ENCODE measurements around the gene KCNA5.

Gene KCNA5

GRCh38 chr12:5014269-5014668, 29.4 kb upstream of the KCNA5 start:
- TF ChIP-seq FOXK2 (IDR thresholded peaks at IDR 0.05) = no peak
- no peak for TF ChIP-seq CTBP1 (IDR thresholded peaks at IDR 0.05; ENCODE audit: borderline replicate concordance)
- TF ChIP-seq TARDBP (IDR thresholded peaks at IDR 0.05) = no peak
- no peak for TF ChIP-seq FOXM1 (IDR thresholded peaks at IDR 0.05; ENCODE audit: borderline replicate concordance)
- CTCF ChIA-PET = interaction anchor here (0.8 kb wide), 1 partner anchor 165 kb away, joined by 3 read pairs; no protein-coding TSS in a partner anchor
- POLR2A ChIA-PET = no interaction called here
- no peak for DNase-seq (ENCODE audit: extremely low spot score)

GRCh38 chr12:5015711-5016492, 27.8 kb upstream of the KCNA5 start:
- DNase-seq (ENCODE audit: extremely low spot score) = no peak
- CTCF ChIA-PET = no interaction called here

DNA sequence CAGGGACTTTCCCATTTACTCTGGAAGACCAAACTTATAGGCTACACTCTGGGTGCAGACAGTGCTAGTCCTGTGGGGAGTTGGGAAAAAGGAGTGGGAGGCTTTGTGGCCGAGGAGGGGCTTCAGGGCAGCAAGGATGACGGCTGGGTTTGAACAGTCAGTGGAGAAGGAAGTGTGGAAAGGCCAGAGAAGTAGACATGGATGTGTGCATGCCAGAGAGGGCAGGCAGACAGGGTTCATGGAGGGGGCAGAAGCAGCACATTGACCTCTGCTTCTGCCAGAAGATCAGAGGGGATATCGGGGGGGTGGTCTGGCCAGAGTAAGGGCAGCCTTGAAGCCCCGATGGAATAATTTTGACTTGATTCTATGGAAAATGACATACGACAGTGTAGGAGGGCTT, 27.2 kb upstream of the KCNA5 start:
- POLR2A ChIA-PET = no interaction called here
- CTCF ChIA-PET = no interaction called here
- DNase-seq (ENCODE audit: extremely low spot score) = no peak
- no peak for TF ChIP-seq FOXA1 (IDR thresholded peaks at IDR 0.05)
- TF ChIP-seq ZNF384 (IDR thresholded peaks at IDR 0.05) = no peak
- TF ChIP-seq BHLHE40 (IDR thresholded peaks at IDR 0.05; ENCODE audit: borderline replicate concordance) = no peak
- no peak for TF ChIP-seq PKNOX1 (IDR thresholded peaks at IDR 0.05)
- TF ChIP-seq LEF1 (IDR thresholded peaks at IDR 0.05; ENCODE audit: borderline replicate concordance) = no peak
- no peak for TF ChIP-seq HDGF (IDR thresholded peaks at IDR 0.05; ENCODE audit: borderline replicate concordance)
- no peak for TF ChIP-seq FOXK2 (IDR thresholded peaks at IDR 0.05)
- TF ChIP-seq TARDBP (IDR thresholded peaks at IDR 0.05) = no peak
- TF ChIP-seq ARNT (IDR thresholded peaks at IDR 0.05) = no peak

More at GRCh38 chr12:5015711-5016492, 27.8 kb upstream of the KCNA5 start:
- TF ChIP-seq TARDBP (IDR thresholded peaks at IDR 0.05) (no peak), NFRKB (IDR thresholded peaks at IDR 0.05) (no peak), PKNOX1 (IDR thresholded peaks at IDR 0.05) (no peak), L3MBTL2 (conservative IDR thresholded peaks at IDR 0.05) (no peak), ARNT (IDR thresholded peaks at IDR 0.05) (no peak), BHLHE40 (IDR thresholded peaks at IDR 0.05; ENCODE audit: borderline replicate concordance) (no peak), HDGF (IDR thresholded peaks at IDR 0.05; ENCODE audit: borderline replicate concordance) (no peak), LEF1 (IDR thresholded peaks at IDR 0.05; ENCODE audit: borderline replicate concordance) (no peak), ZNF384 (IDR thresholded peaks at IDR 0.05) (no peak), SUZ12 (IDR thresholded peaks at IDR 0.05) (no peak), SP1 (IDR thresholded peaks at IDR 0.05) (no peak), CTBP1 (IDR thresholded peaks at IDR 0.05; ENCODE audit: borderline replicate concordance) (no peak), FOXA1 (IDR thresholded peaks at IDR 0.05) (no peak), ELF4 (IDR thresholded peaks at IDR 0.05) (no peak), FOXM1 (IDR thresholded peaks at IDR 0.05; ENCODE audit: borderline replicate concordance) (no peak)
- POLR2A ChIA-PET = no interaction called here

GRCh38 chr12:5017638-5018348, 25.9 kb upstream of the KCNA5 start:
- TF ChIP-seq L3MBTL2 (conservative IDR thresholded peaks at IDR 0.05) (no peak), SP1 (IDR thresholded peaks at IDR 0.05) (no peak), BHLHE40 (IDR thresholded peaks at IDR 0.05; ENCODE audit: borderline replicate concordance) (no peak), PKNOX1 (IDR thresholded peaks at IDR 0.05) (no peak)
- no peak for DNase-seq (ENCODE audit: extremely low spot score)
- ChIA-PET POLR2A (no interaction called here), CTCF (no interaction called here)

DNA sequence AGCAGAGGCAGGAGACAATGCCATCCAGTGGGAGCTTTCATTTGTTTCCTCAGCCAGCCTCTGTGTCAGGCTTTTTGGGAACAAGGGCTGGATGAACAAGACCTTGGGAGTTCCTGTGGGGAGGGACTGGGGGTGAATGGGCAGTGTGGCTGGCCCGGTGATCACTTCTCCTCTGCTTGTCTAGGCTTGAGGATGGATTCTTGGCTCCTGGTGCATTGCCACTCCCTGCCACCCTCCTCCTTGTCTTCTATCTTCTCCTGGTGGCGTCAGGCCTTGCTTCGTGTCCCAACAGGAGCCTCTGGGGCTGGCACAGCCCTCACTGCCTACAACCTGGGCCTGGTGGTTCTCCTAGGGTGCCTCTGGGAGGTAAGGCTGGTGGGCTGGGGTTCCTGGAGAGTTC, 25.0 kb upstream of the KCNA5 start:
- CTCF ChIA-PET = no interaction called here
- no peak for TF ChIP-seq L3MBTL2 (conservative IDR thresholded peaks at IDR 0.05)
- no peak for TF ChIP-seq SP1 (IDR thresholded peaks at IDR 0.05)
- no peak for TF ChIP-seq SUZ12 (IDR thresholded peaks at IDR 0.05)
- no peak for TF ChIP-seq FOXK2 (IDR thresholded peaks at IDR 0.05)
- TF ChIP-seq ELF4 (IDR thresholded peaks at IDR 0.05) = no peak
- no peak for TF ChIP-seq CTBP1 (IDR thresholded peaks at IDR 0.05; ENCODE audit: borderline replicate concordance)
- no peak for TF ChIP-seq TARDBP (IDR thresholded peaks at IDR 0.05)
- TF ChIP-seq LEF1 (IDR thresholded peaks at IDR 0.05; ENCODE audit: borderline replicate concordance) = no peak
- no peak for TF ChIP-seq HDGF (IDR thresholded peaks at IDR 0.05; ENCODE audit: borderline replicate concordance)
- DNase-seq (ENCODE audit: extremely low spot score) = no peak
- POLR2A ChIA-PET = no interaction called here

DNA sequence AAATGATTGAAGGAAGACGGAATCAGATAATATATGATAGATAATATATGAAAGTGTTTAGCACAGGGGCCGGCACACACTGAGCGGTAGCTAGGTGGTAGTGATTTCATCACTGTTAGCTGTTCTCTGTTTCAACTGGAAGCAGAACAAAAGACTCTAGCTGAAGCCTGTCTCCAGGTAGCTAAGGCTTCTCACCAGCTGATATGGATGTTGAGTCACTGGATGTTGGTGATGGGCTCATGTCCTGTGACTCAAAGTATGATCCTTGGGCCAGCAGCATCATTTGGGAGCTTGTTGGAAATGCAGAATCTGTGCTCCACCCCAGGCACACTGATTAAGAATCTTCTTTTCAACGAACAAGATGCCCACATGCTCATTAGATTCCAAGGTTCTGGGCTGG, 21.7 kb upstream of the KCNA5 start:
- no peak for DNase-seq (ENCODE audit: extremely low spot score)
- CTCF ChIA-PET = interaction anchor here (0.6 to 2.7 kb wide), 7 partner anchors 9 to 167 kb away, joined by 3 to 10 read pairs (median 6); no protein-coding TSS in a partner anchor
- TF ChIP-seq HDGF (IDR thresholded peaks at IDR 0.05; ENCODE audit: borderline replicate concordance) (no peak), FOXA1 (IDR thresholded peaks at IDR 0.05) (no peak), ELF4 (IDR thresholded peaks at IDR 0.05) (no peak)
- POLR2A ChIA-PET = no interaction called here

Measured in HEK293T (cell line).